Mesenchymal stem cell (in vitro differentiated cells and primary cell): ENCODE measurements around the gene SREBF1.

Experiments used
- DNase-seq: peaks from one replicate; pipeline ENCODE4 v3.0.0-alpha.2; 2013
- H2AFZ ChIP-seq: one replicate; pipeline ENCODE4 v1.6.1; 2013; ENCODE audit warnings: low read depth, mild to moderate bottlenecking, control low read depth, inconsistent platforms, low read length, moderate library complexity
- H2AK5ac ChIP-seq: 2 replicates; pipeline ENCODE4 v1.6.1; 2013; ENCODE audit warnings: low read length, moderate library complexity, mild to moderate bottlenecking, inconsistent platforms; ENCODE audit not compliant: severe bottlenecking
- H2BK120ac ChIP-seq: one replicate; pipeline ENCODE4 v1.6.1; 2013; ENCODE audit warnings: low read depth, mild to moderate bottlenecking, inconsistent platforms, low read length, moderate library complexity
- H2BK12ac ChIP-seq, 2 experiments: one replicate each; pipeline ENCODE4 v1.6.1; 2013; ENCODE audit warnings: inconsistent platforms in 2 of 2, low read length in 2 of 2, mild to moderate bottlenecking in 2 of 2, moderate library complexity in 2 of 2, control low read depth in 1 of 2
- H2BK15ac ChIP-seq: one replicate; pipeline ENCODE4 v1.6.1; 2013; ENCODE audit warnings: mild to moderate bottlenecking, low read depth, inconsistent platforms; ENCODE audit not compliant: poor library complexity, severe bottlenecking
- H2BK5ac ChIP-seq: 2 replicates; pipeline ENCODE4 v1.6.1; 2013; ENCODE audit warnings: low read depth, mild to moderate bottlenecking, low read length, control low read depth, inconsistent platforms; ENCODE audit not compliant: poor library complexity, severe bottlenecking
- H3K14ac ChIP-seq, 2 experiments: one replicate each; pipeline ENCODE4 v1.6.1; 2013; ENCODE audit warnings: inconsistent platforms in 2 of 2, low read length in 2 of 2, control low read depth in 1 of 2, mild to moderate bottlenecking in 1 of 2, moderate library complexity in 1 of 2
- H3K18ac ChIP-seq, 2 experiments: one replicate each; pipeline ENCODE4 v1.6.1; 2013; ENCODE audit warnings: inconsistent platforms in 2 of 2, low read length in 2 of 2, control low read depth in 1 of 2, low read depth in 1 of 2, mild to moderate bottlenecking in 1 of 2
- H3K23ac ChIP-seq, 2 experiments: one replicate each; pipeline ENCODE4 v1.6.1; 2013; ENCODE audit warnings: inconsistent platforms in 2 of 2, low read length in 2 of 2, mild to moderate bottlenecking in 2 of 2, moderate library complexity in 2 of 2, control low read depth in 1 of 2
- H3K27ac ChIP-seq: 2 replicates; pipeline ENCODE4 v1.5.1; 2013; ENCODE audit warnings: mild to moderate bottlenecking, moderate library complexity, low read length, control low read depth, inconsistent platforms; ENCODE audit not compliant: poor library complexity, severe bottlenecking
- H3K27me3 ChIP-seq, 2 experiments: 2 replicates each; pipeline versions ENCODE4 v1.6.1 to v1.7.0; 2013; ENCODE audit warnings: low read length in 2 of 2, mild to moderate bottlenecking in 2 of 2, moderate library complexity in 2 of 2, control low read depth in 1 of 2, inconsistent platforms in 1 of 2; ENCODE audit not compliant: control insufficient read depth in 1 of 2, insufficient read depth in 1 of 2
- H3K36me3 ChIP-seq, 2 experiments: 2 replicates each; pipeline versions ENCODE4 v1.6.1 to v1.7.0; 2013; ENCODE audit warnings: low read length in 2 of 2, control low read depth in 1 of 2, inconsistent platforms in 1 of 2, low read depth in 1 of 2, mild to moderate bottlenecking in 1 of 2; ENCODE audit not compliant: insufficient read depth in 2 of 2, control insufficient read depth in 1 of 2
- H3K4ac ChIP-seq, 2 experiments: one replicate each; pipeline ENCODE4 v1.6.1; 2013; ENCODE audit warnings: inconsistent platforms in 2 of 2, low read length in 2 of 2, mild to moderate bottlenecking in 2 of 2, moderate library complexity in 2 of 2, control low read depth in 1 of 2, low read depth in 1 of 2
- H3K4me1 ChIP-seq: 2 replicates; pipeline ENCODE4 v1.6.1; 2013; ENCODE audit warnings: low read depth, low read length, control low read depth; ENCODE audit not compliant: control insufficient read depth, insufficient read depth
- H3K4me2 ChIP-seq: 2 replicates; pipeline ENCODE4 v1.6.1; 2013; ENCODE audit warnings: low read length, mild to moderate bottlenecking, inconsistent platforms; ENCODE audit not compliant: poor library complexity, severe bottlenecking
- H3K4me3 ChIP-seq, 2 experiments: 2 replicates each; pipeline versions ENCODE4 v1.5.1 to v1.7.0; 2013; ENCODE audit warnings: low read length in 2 of 2, mild to moderate bottlenecking in 2 of 2, control low read depth in 1 of 2, low read depth in 1 of 2; ENCODE audit not compliant: insufficient read depth in 1 of 2
- H3K79me1 ChIP-seq: replicated peaks from 2 replicates; pipeline ENCODE4 v1.6.1; 2013; ENCODE audit warnings: mild to moderate bottlenecking, control low read depth, low read length, inconsistent platforms; ENCODE audit not compliant: poor library complexity, severe bottlenecking
- H3K9ac ChIP-seq: 2 replicates; pipeline ENCODE4 v1.7.0; 2013; ENCODE audit warnings: mild to moderate bottlenecking, low read length, moderate library complexity
- H3K9me3 ChIP-seq: 2 replicates; pipeline ENCODE4 v1.7.0; 2013; ENCODE audit warnings: mild to moderate bottlenecking, low read length; ENCODE audit not compliant: control insufficient read depth
- H4K8ac ChIP-seq: one replicate; pipeline ENCODE4 v1.6.1; 2013; ENCODE audit warnings: inconsistent platforms, mild to moderate bottlenecking, low read length, moderate library complexity
- H4K91ac ChIP-seq: one replicate; pipeline ENCODE4 v1.6.1; 2013; ENCODE audit warnings: mild to moderate bottlenecking, low read length, inconsistent platforms
- WGBS: methylation state at CpG from one replicate; pipeline ENCODE4 v1.1.7; 2013; ENCODE audit warnings: mixed read lengths; 5-methylcytosine and 5-hydroxymethylcytosine counted together

The SREBF1 gene

DNA sequence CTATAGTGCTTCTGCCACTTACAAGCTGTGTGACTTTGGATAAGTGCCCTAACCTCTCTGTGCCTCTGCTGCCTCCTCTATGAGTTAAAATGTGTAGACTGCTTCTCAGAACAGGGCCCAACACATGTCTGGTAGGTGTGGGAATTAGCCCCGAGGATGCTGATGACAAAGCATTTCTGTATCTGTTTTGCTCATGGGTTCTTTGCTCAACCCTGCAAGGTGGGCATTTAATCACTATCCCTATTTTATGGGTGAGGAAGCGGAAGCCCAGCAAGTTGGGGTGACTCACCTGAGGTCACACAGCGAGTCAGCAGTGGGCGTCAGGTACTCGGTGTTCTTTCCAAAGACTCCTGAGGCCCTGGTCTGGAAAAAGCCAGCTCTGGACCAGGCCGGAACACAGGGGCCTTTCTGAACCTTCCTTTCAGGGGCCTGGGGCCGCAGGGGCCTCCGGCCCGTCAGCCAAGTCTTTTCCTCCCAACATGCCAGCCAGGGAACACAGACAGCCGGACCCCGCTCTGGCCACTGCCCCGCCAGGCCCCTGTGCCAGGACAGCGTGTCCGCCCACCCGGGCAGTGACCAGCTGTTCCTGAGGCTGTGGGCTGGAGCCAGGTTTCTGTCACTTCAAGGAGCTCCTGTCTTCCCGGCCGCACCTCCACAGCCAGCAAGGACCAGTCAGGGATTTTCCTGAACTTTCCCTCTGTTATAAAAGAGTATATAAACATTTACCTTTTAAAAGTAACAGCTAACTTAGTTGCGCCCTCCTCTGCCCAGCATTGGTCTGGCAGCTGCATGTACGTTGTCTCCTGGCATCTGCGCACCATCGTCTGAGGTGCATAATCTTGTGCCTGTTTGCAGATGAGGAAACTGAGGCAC is 62.5 kb downstream of the SREBF1 start:
- Histone ChIP-seq H2BK15ac (peak overlapping the region; percentile 27), H3K23ac (peak overlapping the region in 1 of 2 experiments; percentile 83), H3K4me3 (no peak overlapping the region), H3K9ac (peak overlapping the region; percentile 38), H2AFZ (no peak overlapping the region), H4K8ac (no peak overlapping the region), H3K4me2 (no peak overlapping the region), H3K9me3 (no peaks in the 10 kb centered on the region), H4K91ac (no peak overlapping the region), H2AK5ac (no peak overlapping the region), H3K14ac (peak overlapping the region in 1 of 2 experiments; percentile 35), H2BK120ac (no peak overlapping the region), H3K4me1 (peaks cover 25% of the 10 kb centered on the region), H3K36me3 (peaks cover 0 to 10% of the 10 kb centered on the region in 2 experiments), H3K4ac (no peak overlapping the region), H3K79me1 (peaks cover 60% of the 10 kb centered on the region), H2BK12ac (peak overlapping the region in 1 of 2 experiments; percentile 11), H3K27me3 (no peaks in the 10 kb centered on the region), H3K18ac (no peak overlapping the region), H3K27ac (no peak overlapping the region), H2BK5ac (no peak overlapping the region)
- DNase-seq: peak; percentile 26
- 85% methylated on average over 19 of the region's 21 CpGs for WGBS

DNA sequence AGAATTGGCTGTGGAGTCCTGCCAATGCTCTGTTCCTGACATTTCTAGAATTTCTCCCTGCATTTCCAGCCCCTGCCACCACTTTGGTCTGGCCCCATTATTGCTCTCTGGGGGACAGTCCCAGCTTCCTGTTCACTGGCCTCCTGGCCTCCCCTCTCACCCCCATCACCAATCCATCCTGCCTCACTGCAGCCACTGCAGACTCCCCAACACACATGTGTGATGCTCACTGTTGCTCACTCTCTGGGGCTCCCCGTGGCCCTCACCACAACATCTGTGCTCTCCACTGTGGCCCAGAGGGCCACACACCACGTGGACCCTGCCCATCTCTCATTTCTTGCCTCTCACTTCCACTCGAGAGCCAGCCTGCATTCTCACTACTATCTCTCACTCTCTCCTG is 64.6 kb downstream of the SREBF1 start:
- no peak overlapping the region for H3K18ac ChIP-seq
- H2BK12ac ChIP-seq: no peak overlapping the region
- no peak overlapping the region for H3K9ac ChIP-seq
- H4K91ac ChIP-seq: no peak overlapping the region
- H4K8ac ChIP-seq: no peak overlapping the region
- no peaks in the 10 kb centered on the region for H3K27me3 ChIP-seq
- H2BK120ac ChIP-seq: no peak overlapping the region
- no peak overlapping the region for H3K23ac ChIP-seq
- peaks cover 35% of the 10 kb centered on the region for H3K4me1 ChIP-seq
- H2BK15ac ChIP-seq: no peak overlapping the region
- no peak overlapping the region for H2BK5ac ChIP-seq
- peaks cover 0 to 6% of the 10 kb centered on the region in 2 experiments for H3K36me3 ChIP-seq
- 54% methylated on average over 3 of the region's 3 CpGs for WGBS
- no peaks in the 10 kb centered on the region for H3K9me3 ChIP-seq
- no peak overlapping the region for H3K4ac ChIP-seq
- no peak overlapping the region for H3K27ac ChIP-seq
- H3K4me2 ChIP-seq: no peak overlapping the region
- no peak overlapping the region for H3K4me3 ChIP-seq
- no peak overlapping the region for H2AK5ac ChIP-seq
- H3K79me1 ChIP-seq: peaks cover 62% of the 10 kb centered on the region
- H3K14ac ChIP-seq: peak overlapping the region in 1 of 2 experiments; percentile 12
- H2AFZ ChIP-seq: no peak overlapping the region
- DNase-seq: no peak

DNA sequence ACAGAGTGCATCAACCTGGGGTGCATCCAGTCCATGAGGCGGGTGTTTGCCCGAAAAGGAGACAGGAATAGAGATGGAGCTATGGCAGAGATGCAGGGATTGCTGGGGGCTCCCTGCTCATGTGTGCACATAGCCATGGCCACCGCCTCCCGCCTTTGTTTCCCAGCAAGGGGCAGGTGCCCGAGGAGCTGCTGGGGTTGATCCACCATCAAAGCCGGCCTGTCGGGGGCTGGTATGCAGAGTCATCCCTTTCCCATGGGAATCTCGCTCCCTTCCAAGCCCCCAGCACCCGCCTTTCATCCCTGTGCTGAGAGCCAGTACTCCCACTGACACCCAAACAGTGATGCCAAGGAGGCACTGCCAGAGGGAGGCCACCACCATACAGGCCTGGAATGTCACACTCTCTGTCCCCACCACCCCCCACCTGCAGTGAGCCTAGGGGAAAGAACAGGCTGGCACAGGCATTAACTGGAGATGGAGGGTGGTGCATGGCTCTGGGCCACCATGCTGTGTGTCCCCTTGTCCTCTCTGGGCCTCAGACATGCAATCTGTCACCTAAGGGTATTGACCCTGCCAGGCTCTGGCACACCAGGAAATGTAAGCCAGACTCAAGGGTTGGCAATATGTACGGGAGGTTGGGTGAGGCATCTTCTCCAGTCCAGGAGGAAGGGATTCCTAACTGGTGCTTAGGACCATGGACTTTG is 65.1 kb downstream of the SREBF1 start:
- H2BK5ac ChIP-seq: no peak overlapping the region
- peaks cover 39% of the 10 kb centered on the region for H3K4me1 ChIP-seq
- H3K4me3 ChIP-seq: no peak overlapping the region
- no peak overlapping the region for H3K18ac ChIP-seq
- no peaks in the 10 kb centered on the region for H3K27me3 ChIP-seq
- H2BK120ac ChIP-seq: no peak overlapping the region
- 86% methylated on average over 10 of the region's 10 CpGs for WGBS
- H3K4me2 ChIP-seq: no peak overlapping the region
- no peak for DNase-seq
- no peak overlapping the region for H2AFZ ChIP-seq
- H4K8ac ChIP-seq: no peak overlapping the region
- H3K27ac ChIP-seq: no peak overlapping the region
- peak overlapping the region in 1 of 2 experiments; percentile 5 for H3K23ac ChIP-seq
- no peaks in the 10 kb centered on the region for H3K9me3 ChIP-seq
- peak overlapping the region in 1 of 2 experiments; percentile 25 for H2BK12ac ChIP-seq
- H3K9ac ChIP-seq: no peak overlapping the region
- H4K91ac ChIP-seq: peak overlapping the region; percentile 15
- no peak overlapping the region for H2AK5ac ChIP-seq
- H3K14ac ChIP-seq: no peak overlapping the region
- no peak overlapping the region for H3K4ac ChIP-seq
- peaks cover 61% of the 10 kb centered on the region for H3K79me1 ChIP-seq
- no peak overlapping the region for H2BK15ac ChIP-seq
- peaks cover 0 to 5% of the 10 kb centered on the region in 2 experiments for H3K36me3 ChIP-seq

DNA sequence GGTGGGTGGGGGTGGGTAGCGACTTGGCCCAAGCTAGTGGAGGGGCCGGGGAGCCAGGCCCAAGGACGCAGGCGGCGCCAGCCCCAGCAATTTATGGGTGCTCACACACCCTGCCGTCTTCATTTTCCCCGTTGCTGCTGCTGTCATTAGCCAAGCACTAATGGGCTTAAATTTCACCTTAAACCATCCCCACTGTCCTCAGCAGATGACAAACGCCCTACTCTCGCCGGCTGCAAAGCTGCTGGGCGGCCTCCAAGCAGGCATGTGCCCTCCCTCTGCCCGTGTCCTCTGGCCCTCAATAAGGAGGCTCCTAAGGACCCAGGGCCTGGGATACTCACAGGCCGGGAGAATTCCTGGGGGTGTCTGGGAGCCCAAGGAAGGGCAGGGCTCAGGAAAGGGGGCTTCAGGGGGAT is 66.1 kb downstream of the SREBF1 start:
- H3K27ac ChIP-seq: no peak overlapping the region
- no peak overlapping the region for H3K4me3 ChIP-seq
- no peak overlapping the region for H3K14ac ChIP-seq
- H2BK5ac ChIP-seq: no peak overlapping the region
- peak overlapping the region; percentile 11 to 45 for H3K18ac ChIP-seq
- peaks cover 48% of the 10 kb centered on the region for H3K4me1 ChIP-seq
- H2AK5ac ChIP-seq: no peak overlapping the region
- H3K9ac ChIP-seq: no peak overlapping the region
- H3K36me3 ChIP-seq: peaks cover 2 to 14% of the 10 kb centered on the region in 2 experiments
- no peaks in the 10 kb centered on the region for H3K27me3 ChIP-seq
- no peak overlapping the region for H3K4me2 ChIP-seq
- no peak for DNase-seq
- no peak overlapping the region for H2BK12ac ChIP-seq
- H4K8ac ChIP-seq: no peak overlapping the region
- H3K4ac ChIP-seq: no peak overlapping the region
- H2AFZ ChIP-seq: no peak overlapping the region
- no peak overlapping the region for H2BK120ac ChIP-seq
- H4K91ac ChIP-seq: peak overlapping the region; percentile 43
- H3K79me1 ChIP-seq: peaks cover 71% of the 10 kb centered on the region
- 75% methylated on average over 12 of the region's 13 CpGs for WGBS
- no peaks in the 10 kb centered on the region for H3K9me3 ChIP-seq
- H3K23ac ChIP-seq: no peak overlapping the region
- H2BK15ac ChIP-seq: no peak overlapping the region
